ENCODE measurements around the gene PEDS1.
"Not testable (repeated sequence)": the region's sequence is repeated elsewhere in the genome, so short reads cannot be mapped to it uniquely, and the experiment has no call there.

Gene PEDS1

GRCh38 chr20:50138120-50138478 is 15.4 kb downstream of the PEDS1 start:
- TF ChIP-seq, protein P1, sequence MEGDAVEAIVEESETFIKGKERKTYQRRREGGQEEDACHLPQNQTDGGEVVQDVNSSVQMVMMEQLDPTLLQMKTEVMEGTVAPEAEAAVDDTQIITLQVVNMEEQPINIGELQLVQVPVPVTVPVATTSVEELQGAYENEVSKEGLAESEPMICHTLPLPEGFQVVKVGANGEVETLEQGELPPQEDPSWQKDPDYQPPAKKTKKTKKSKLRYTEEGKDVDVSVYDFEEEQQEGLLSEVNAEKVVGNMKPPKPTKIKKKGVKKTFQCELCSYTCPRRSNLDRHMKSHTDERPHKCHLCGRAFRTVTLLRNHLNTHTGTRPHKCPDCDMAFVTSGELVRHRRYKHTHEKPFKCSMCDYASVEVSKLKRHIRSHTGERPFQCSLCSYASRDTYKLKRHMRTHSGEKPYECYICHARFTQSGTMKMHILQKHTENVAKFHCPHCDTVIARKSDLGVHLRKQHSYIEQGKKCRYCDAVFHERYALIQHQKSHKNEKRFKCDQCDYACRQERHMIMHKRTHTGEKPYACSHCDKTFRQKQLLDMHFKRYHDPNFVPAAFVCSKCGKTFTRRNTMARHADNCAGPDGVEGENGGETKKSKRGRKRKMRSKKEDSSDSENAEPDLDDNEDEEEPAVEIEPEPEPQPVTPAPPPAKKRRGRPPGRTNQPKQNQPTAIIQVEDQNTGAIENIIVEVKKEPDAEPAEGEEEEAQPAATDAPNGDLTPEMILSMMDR (IDR thresholded peaks at IDR 0.05; ENCODE audit: low read depth, low read length, missing control alignments) = no peak
- no peak overlapping the region for H3K4me3 ChIP-seq (ENCODE audit: low read depth, low read length)
- no peak for DNase-seq (ENCODE audit: low read depth)

DNA sequence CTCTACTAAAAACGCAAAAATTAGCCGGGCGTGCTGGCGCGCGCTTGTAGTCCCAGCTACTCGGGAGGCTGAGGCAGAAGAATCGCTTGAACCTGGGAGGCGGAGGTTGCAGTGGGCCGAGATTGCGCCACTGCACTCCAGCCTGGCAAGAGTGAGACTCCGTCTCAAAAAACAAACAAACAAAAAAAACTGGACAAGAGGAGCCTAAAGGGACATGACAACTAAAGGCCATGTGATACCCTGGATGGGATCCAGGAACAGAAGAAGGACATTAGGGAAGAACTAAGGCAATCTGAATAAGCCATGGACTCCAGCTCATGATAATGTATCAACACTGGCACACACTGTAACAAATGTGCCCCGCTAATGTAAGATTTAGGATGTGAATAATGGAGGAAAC is 15.8 kb downstream of the PEDS1 start:
- not testable (repeated sequence) for H3K4me3 ChIP-seq (ENCODE audit: low read depth, low read length); DNase-seq (ENCODE audit: low read depth)

GRCh38 chr20:50136822-50137599 is 16.5 kb downstream of the PEDS1 start:
- no peak for DNase-seq (ENCODE audit: low read depth)
- TF ChIP-seq, protein P1 (IDR thresholded peaks at IDR 0.05; ENCODE audit: low read depth, low read length, missing control alignments) = no peak
- H3K4me3 ChIP-seq (ENCODE audit: low read depth, low read length) = no peak overlapping the region

- H3K4me3 ChIP-seq (ENCODE audit: low read depth, low read length); DNase-seq (ENCODE audit: low read depth): not testable (repeated sequence)
Observed at GRCh38 chr20:50135157-50135556, 18.4 kb downstream of the PEDS1 start.

- DNase-seq (ENCODE audit: low read depth) = no peak
- no peak overlapping the region for H3K4me3 ChIP-seq (ENCODE audit: low read depth, low read length)
- TF ChIP-seq, protein P1 (IDR thresholded peaks at IDR 0.05; ENCODE audit: low read depth, low read length, missing control alignments) = peak; percentile 42
Observed at GRCh38 chr20:50133474-50134217, 19.9 kb downstream of the PEDS1 start.

DNA sequence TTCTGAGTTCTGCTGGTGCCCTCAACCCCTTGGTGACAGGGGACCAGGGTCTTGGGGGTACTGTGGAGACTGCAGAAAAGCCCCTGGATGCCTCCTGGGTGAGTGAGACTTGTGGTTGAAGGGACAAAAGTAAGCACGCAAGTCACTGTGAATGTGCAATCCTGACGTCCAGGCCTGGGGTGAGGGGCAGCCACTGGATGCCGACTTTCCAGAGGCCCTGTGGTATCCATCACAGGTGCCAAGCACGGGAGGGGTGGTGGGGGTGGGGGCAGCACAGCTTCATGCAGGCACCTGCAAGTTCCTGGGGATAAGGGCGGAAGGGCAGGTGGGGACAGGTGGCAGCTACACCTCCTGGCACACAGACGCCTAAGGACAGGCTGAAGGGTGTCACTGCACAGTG is 20.5 kb downstream of the PEDS1 start:
- no peak for DNase-seq (ENCODE audit: low read depth)
- TF ChIP-seq, protein P1 (IDR thresholded peaks at IDR 0.05; ENCODE audit: low read depth, low read length, missing control alignments) = no peak
- no peak overlapping the region for H3K4me3 ChIP-seq (ENCODE audit: low read depth, low read length)

DNA sequence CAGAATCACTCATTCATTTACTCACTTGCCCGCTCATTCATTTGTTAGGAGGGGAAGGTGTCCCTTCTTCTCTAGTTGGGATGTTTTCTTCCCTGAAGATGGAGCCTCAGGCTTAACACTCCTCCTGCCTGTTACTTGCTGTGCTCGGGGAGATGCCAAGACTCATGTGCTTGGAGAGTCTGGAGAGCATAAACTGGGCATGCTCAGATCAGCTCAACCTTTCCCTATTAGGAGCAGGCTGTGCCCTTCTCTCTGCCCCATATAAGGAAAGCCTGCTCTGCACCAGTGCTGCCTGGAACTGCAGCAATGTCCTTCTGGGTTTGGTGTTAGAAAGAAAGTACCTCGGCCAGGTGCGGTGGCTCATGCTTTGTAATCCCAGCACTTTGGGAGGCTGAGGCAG is 22.5 kb downstream of the PEDS1 start:
- TF ChIP-seq, protein P1 (IDR thresholded peaks at IDR 0.05; ENCODE audit: low read depth, low read length, missing control alignments) = no peak
- DNase-seq (ENCODE audit: low read depth) = no peak
- H3K4me3 ChIP-seq (ENCODE audit: low read depth, low read length) = no peak overlapping the region

GRCh38 chr20:50130356-50130723 is 23.2 kb downstream of the PEDS1 start:
- TF ChIP-seq, protein P1 (IDR thresholded peaks at IDR 0.05; ENCODE audit: low read depth, low read length, missing control alignments) = no peak
- no peak overlapping the region for H3K4me3 ChIP-seq (ENCODE audit: low read depth, low read length)
- no peak for DNase-seq (ENCODE audit: low read depth)

Measured in GM12864 (cell line).